A673 (cell line): ENCODE measurements around the gene SLC35G1. TPM values are rescaled to one million over a fixed set of nuclear protein-coding genes. Genes with fewer than 3 reads are reported as not detected.

Source experiments
- BruUV-seq: library from RNA; stranded (reverse); fragments of 400-500 nt; replicated peaks from 2 replicates; lab custom pipeline; 2021; lab: Mats Ljungman, UMichigan
- CTCF ChIA-PET: fragments of 300-600 bp; sonication (Branson Sonifier 250); formaldehyde crosslinking; loops from one replicate; lab custom pipeline; 2022; ENCODE audit warnings: antibody characterized with exemption; lab: Charles Lee
- POLR2A ChIA-PET: fragments of 300-600 bp; sonication (Branson Sonifier 250); formaldehyde crosslinking; loops from one replicate; lab custom pipeline; 2022; ENCODE audit warnings: antibody characterized with exemption; ENCODE audit not compliant: low non-redundant PET; lab: Charles Lee
- DNase-seq: peaks from one replicate; pipeline ENCODE4 v3.0.0-alpha.2; 2015; ENCODE audit warnings: low spot score
- H3K27ac ChIP-seq: fragments of 200-600 bp; sonication (generic); 2 replicates; pipeline ENCODE4 v1.5.1; 2016; ENCODE audit warnings: mixed run types, low read depth, mild to moderate bottlenecking, mixed read lengths, antibody characterized with exemption, low read length; ENCODE audit not compliant: poor library complexity, severe bottlenecking
- H3K27me3 ChIP-seq: fragments of 200-600 bp; sonication (generic); replicated peaks from 2 replicates; pipeline ENCODE4 v1.6.1; 2017; ENCODE audit warnings: mixed run types, low read depth, mild to moderate bottlenecking, mixed read lengths, antibody characterized with exemption, low read length; ENCODE audit not compliant: insufficient read depth, poor library complexity
- H3K36me3 ChIP-seq: fragments of 200-600 bp; sonication (generic); 2 replicates; pipeline ENCODE4 v1.6.1; 2016; ENCODE audit warnings: mixed run types, mild to moderate bottlenecking, mixed read lengths, antibody characterized with exemption, low read length; ENCODE audit not compliant: insufficient read depth, poor library complexity, severe bottlenecking
- H3K4me1 ChIP-seq: fragments of 200-600 bp; sonication (generic); 2 replicates; pipeline ENCODE4 v1.6.1; 2017; ENCODE audit warnings: mixed run types, mild to moderate bottlenecking, mixed read lengths, antibody characterized with exemption, low read length; ENCODE audit not compliant: insufficient read depth, poor library complexity, severe bottlenecking
- H3K4me3 ChIP-seq: fragments of 200-600 bp; sonication (generic); 2 replicates; pipeline ENCODE4 v1.5.1; 2016; ENCODE audit warnings: low read depth, mixed run types, mild to moderate bottlenecking, mixed read lengths, low read length; ENCODE audit not compliant: poor library complexity, severe bottlenecking
- H3K9me3 ChIP-seq: fragments of 200-600 bp; sonication (generic); 2 replicates; pipeline ENCODE4 v1.6.1; 2016; ENCODE audit warnings: mixed run types, low read depth, mild to moderate bottlenecking, mixed read lengths, antibody characterized with exemption, low read length; ENCODE audit not compliant: poor library complexity, severe bottlenecking
- EZH2 ChIP-seq: fragments of 200-600 bp; sonication (generic); IDR thresholded peaks from 2 replicates; pipeline ENCODE4 v1.6.1; 2017; ENCODE audit warnings: borderline replicate concordance, low read depth, mild to moderate bottlenecking, mixed read lengths, antibody characterized with exemption, low read length; ENCODE audit not compliant: poor library complexity, severe bottlenecking
- intact Hi-C: fragments of 100-400 bp; cut with micrococcal nuclease; formaldehyde crosslinking; loops from one replicate; pipeline ENCODE4 v1.10.0; 2022; ENCODE audit not compliant: unreplicated experiment
- total RNA-seq: library from RNA; stranded (reverse); gene quantifications from 2 replicates; pipeline ENCODE4 v1.2.3, GENCODE V29; 2021
- TF ChIP-seq, protein P1 (sequence below): fragments of 300-800, 200-600 bp; sonication (generic); conservative IDR thresholded peaks from 2 replicates; pipeline ENCODE4 v1.5.1; 2017; ENCODE audit warnings: low read depth, mild to moderate bottlenecking, antibody characterized with exemption, low read length, moderate library complexity, mixed read lengths

Gene SLC35G1
- total RNA-seq, 1 experiment from 2014 or later, result 9.5 TPM

DNA sequence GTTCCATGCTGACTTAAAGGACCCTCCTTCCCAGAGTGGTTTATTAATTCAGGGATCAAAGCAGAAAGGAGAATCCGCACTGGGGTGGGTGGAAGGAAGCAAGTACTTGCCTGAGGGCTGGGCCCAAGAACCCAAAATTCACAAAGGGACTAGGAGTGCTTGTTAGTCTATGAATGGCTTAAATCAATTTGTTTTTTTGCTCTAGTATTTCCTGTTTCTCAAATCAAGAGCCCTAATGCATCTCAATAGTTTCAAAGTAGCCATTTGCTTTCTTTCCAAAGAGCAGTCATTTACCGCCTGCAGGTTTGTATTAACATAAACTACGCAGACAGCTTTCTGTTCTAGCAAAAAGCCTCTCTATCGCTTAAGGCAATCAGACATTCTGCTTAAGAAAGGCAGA, 44.2 kb upstream of the SLC35G1 start:
- ChIA-PET CTCF (interaction anchor here (0.8 kb wide), 1 partner anchor 230 kb away, joined by 3 read pairs; no protein-coding TSS in a partner anchor), POLR2A (no interaction called here)
- H3K36me3 ChIP-seq, result no peaks in the 10 kb centered on the region
- intact Hi-C loops, result no loop called here
- DNase-seq, result peak; percentile 84
- TF ChIP-seq, protein P1, sequence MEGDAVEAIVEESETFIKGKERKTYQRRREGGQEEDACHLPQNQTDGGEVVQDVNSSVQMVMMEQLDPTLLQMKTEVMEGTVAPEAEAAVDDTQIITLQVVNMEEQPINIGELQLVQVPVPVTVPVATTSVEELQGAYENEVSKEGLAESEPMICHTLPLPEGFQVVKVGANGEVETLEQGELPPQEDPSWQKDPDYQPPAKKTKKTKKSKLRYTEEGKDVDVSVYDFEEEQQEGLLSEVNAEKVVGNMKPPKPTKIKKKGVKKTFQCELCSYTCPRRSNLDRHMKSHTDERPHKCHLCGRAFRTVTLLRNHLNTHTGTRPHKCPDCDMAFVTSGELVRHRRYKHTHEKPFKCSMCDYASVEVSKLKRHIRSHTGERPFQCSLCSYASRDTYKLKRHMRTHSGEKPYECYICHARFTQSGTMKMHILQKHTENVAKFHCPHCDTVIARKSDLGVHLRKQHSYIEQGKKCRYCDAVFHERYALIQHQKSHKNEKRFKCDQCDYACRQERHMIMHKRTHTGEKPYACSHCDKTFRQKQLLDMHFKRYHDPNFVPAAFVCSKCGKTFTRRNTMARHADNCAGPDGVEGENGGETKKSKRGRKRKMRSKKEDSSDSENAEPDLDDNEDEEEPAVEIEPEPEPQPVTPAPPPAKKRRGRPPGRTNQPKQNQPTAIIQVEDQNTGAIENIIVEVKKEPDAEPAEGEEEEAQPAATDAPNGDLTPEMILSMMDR, result no peak
- TF ChIP-seq EZH2, result no peak
- peaks cover 16% of the 10 kb centered on the region for H3K4me1 ChIP-seq
- H3K27me3 ChIP-seq, result no peaks in the 10 kb centered on the region
- no peak overlapping the region for H3K27ac ChIP-seq
- no peak overlapping the region for H3K4me3 ChIP-seq
- H3K9me3 ChIP-seq, result no peaks in the 10 kb centered on the region
- no TSS peak for BruUV-seq

DNA sequence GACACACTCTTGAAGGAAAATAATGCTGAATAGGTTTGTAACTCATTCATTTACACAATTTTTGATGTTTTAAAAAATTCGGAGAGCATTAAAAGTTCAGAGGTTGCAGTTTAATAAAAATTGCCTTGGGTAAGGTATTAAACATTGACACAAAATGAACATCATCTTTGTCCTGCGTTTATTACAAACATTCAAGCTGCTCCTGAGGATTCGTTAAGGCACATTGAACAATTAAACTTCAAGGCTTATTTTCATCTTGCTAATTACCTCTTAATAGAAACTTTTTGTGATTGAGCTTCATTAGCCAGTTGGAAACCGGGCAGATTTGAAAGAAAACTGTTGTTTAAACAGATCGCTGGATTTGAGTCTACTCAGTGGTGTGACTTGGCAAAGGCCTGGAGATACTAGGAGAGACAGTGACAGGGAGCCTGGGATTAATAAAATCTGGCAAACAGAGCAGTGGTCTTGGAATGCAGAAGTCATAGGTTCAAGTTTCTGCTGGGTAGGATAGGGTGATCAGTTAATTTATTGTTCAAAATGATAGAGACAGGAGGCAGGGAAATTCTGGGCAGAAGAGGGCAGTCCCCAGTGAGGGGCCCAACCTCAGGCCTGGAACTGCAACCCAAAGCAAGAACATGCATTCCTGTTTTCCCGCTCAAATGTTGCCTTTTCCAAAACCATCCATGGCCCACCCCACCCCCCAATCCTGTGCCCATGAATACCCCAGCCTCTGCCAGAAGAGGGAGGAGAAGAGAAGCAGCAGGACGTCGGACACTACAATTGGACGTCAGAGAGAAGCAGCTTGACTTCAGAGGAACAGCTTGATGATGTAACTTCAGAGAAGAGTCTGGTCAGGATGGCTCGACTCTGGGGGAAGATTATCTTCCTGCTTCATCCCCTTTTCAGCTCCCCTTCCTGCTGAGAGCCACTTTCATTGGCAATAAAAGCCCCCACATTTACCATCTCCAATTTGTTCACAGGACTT, 43.5 kb upstream of the SLC35G1 start:
- ChIA-PET POLR2A (no interaction called here), CTCF (interaction anchor here (0.8 kb wide), 1 partner anchor 230 kb away, joined by 3 read pairs; no protein-coding TSS in a partner anchor)
- Histone ChIP-seq H3K36me3 (no peaks in the 10 kb centered on the region), H3K4me3 (no peak overlapping the region), H3K27ac (no peak overlapping the region), H3K9me3 (no peaks in the 10 kb centered on the region), H3K27me3 (no peaks in the 10 kb centered on the region), H3K4me1 (peaks cover 19% of the 10 kb centered on the region)
- intact Hi-C loops, result no loop called here
- BruUV-seq, result no TSS peak
- no peak for DNase-seq
- TF ChIP-seq EZH2, result no peak
- TF ChIP-seq, protein P1, result no peak

DNA sequence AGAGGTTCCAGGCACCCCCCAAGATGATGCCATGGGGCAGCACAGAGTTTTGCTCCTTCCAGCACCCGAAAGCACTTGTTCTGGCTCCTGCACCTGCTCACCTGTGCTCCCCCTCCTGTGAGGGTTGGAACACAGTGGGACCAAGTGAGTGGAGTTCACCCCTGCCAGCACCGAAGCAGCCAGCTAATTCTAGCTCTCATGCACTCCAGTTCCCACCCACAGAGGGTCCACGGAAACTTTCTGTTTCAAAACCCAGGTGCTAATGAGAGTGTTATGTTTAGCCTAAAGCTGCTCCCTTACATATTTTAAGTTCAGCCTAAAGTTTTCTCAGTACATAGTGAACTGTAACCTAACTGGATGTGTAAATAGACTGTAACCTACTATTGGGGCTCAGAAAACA, 42.6 kb upstream of the SLC35G1 start:
- H3K4me1 ChIP-seq, result peaks cover 19% of the 10 kb centered on the region
- H3K27ac ChIP-seq, result no peak overlapping the region
- TF ChIP-seq EZH2, result no peak
- TF ChIP-seq, protein P1, result no peak
- BruUV-seq, result no TSS peak
- no peaks in the 10 kb centered on the region for H3K36me3 ChIP-seq
- no peaks in the 10 kb centered on the region for H3K9me3 ChIP-seq
- DNase-seq, result no peak
- CTCF ChIA-PET, result no interaction called here
- no peak overlapping the region for H3K4me3 ChIP-seq
- no peaks in the 10 kb centered on the region for H3K27me3 ChIP-seq
- POLR2A ChIA-PET, result no interaction called here
- intact Hi-C loops, result no loop called here
